Measurements from ENCODE around the gene HADHA. TPM values are rescaled to one million over a fixed set of nuclear protein-coding genes. Genes with fewer than 3 reads are reported as not detected.

The HADHA gene
- total RNA-seq, 6 donors from 2014 or later = 61.8 to 120 (median 110) TPM

GRCh38 chr2:26191316-26192159 is 52.9 kb downstream of the HADHA start:
- Histone ChIP-seq H3K27me3 (no peaks in the 10 kb centered on the region), H3K9me3 (no peaks in the 10 kb centered on the region), H3K4me1 (no peaks in the 10 kb centered on the region), H3K27ac (no peak overlapping the region), H3K36me3 (peaks cover 14 to 66% (median 55%) of the 10 kb centered on the region in 4 donors), H3K4me3 (no peak overlapping the region)
- ATAC-seq (ENCODE audit: low FRiP score in 2 of 2) (no peak), DNase-seq (no peak)
- WGBS, 2 donors = 90 to 92% methylated on average over 18 to 19 of the region's 20 CpGs
- TF ChIP-seq POLR2A (IDR thresholded peaks at IDR 0.05) = no peak
- TF ChIP-seq CTCF (IDR thresholded peaks at IDR 0.05) = no peak
- TF ChIP-seq EP300 (IDR thresholded peaks at IDR 0.05) = no peak
- TF ChIP-seq POLR2AphosphoS5 (IDR thresholded peaks at IDR 0.05) = no peak

DNA sequence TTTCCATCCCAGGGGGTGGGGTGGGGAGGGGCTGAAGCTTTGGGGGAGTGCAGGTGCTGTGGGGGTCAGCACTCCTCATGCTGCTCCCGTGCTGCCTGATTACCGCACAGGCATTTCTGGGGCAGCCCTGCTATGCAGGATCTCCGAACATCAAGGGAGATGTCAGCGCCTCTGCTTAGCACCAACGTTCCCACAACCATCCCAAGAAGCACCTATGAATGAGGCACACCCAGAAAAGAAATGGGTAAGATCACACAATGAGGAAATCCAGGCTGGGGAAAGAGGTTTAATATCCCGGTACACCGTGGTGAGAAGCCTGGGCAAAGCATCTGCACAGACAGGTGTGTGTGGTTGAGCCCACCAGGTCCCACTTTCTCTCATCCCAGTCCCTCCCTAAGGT is 54.1 kb downstream of the HADHA start:
- H3K27ac ChIP-seq = no peak overlapping the region
- TF ChIP-seq EP300 (IDR thresholded peaks at IDR 0.05) (no peak), POLR2A (IDR thresholded peaks at IDR 0.05) (no peak), CTCF (IDR thresholded peaks at IDR 0.05) (no peak), POLR2AphosphoS5 (IDR thresholded peaks at IDR 0.05) (no peak)
- H3K4me3 ChIP-seq = no peak overlapping the region
- DNase-seq (no peak), ATAC-seq (ENCODE audit: low FRiP score in 2 of 2) (no peak)
- H3K4me1 ChIP-seq = peaks cover 0 to 4% (median 2%) of the 10 kb centered on the region in 4 donors
- peaks cover 14 to 54% (median 49%) of the 10 kb centered on the region in 4 donors for H3K36me3 ChIP-seq
- H3K9me3 ChIP-seq = no peaks in the 10 kb centered on the region
- 94% methylated on average over 7 of the region's 7 CpGs; no CpG with 5 or more reads in 1 of the 2 donors for WGBS, 2 donors
- H3K27me3 ChIP-seq = no peaks in the 10 kb centered on the region

GRCh38 chr2:26189751-26190150 is 54.7 kb downstream of the HADHA start:
- DNase-seq (no peak), ATAC-seq (ENCODE audit: low FRiP score in 2 of 2) (no peak)
- Histone ChIP-seq H3K27ac (no peak overlapping the region), H3K4me3 (no peak overlapping the region), H3K9me3 (no peaks in the 10 kb centered on the region), H3K27me3 (no peaks in the 10 kb centered on the region), H3K4me1 (peaks cover 0 to 9% (median 7%) of the 10 kb centered on the region in 4 donors), H3K36me3 (peaks cover 12 to 48% (median 43%) of the 10 kb centered on the region in 4 donors)
- TF ChIP-seq POLR2A (IDR thresholded peaks at IDR 0.05) = no peak
- TF ChIP-seq POLR2AphosphoS5 (IDR thresholded peaks at IDR 0.05) = no peak
- no peak for TF ChIP-seq CTCF (IDR thresholded peaks at IDR 0.05)
- TF ChIP-seq EP300 (IDR thresholded peaks at IDR 0.05) = no peak
- WGBS, 2 donors = 90 to 91% methylated on average over 2 to 3 of the region's 4 CpGs

DNA sequence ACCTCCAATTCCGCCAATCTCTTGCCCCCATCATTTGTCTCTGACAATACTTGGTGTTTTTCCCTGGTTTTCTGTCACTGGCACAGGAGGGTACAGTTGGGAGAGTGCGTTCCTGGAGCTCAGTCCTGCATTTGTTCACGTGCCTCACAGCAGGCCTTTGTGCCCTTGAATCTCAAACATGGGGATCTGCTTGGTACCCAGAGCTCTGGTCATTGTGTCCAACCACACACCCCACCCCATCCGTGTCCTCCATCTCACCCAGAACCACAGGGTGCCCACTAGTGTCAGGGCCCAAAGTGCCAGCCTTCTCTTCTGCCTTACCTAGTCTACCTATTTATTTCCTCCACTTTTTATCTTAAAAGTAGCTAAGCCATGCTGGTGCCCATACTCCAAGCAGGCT is 55.3 kb downstream of the HADHA start:
- DNase-seq (no peak), ATAC-seq (ENCODE audit: low FRiP score in 2 of 2) (no peak)
- 80 to 97% methylated on average over 4 of the region's 4 CpGs for WGBS, 2 donors
- Histone ChIP-seq H3K27ac (no peak overlapping the region), H3K4me1 (peaks cover 0 to 12% (median 11%) of the 10 kb centered on the region in 4 donors), H3K9me3 (no peaks in the 10 kb centered on the region), H3K36me3 (peaks cover 5 to 42% (median 37%) of the 10 kb centered on the region in 4 donors), H3K27me3 (no peaks in the 10 kb centered on the region), H3K4me3 (no peak overlapping the region)
- TF ChIP-seq CTCF (IDR thresholded peaks at IDR 0.05) (no peak), EP300 (IDR thresholded peaks at IDR 0.05) (no peak), POLR2A (IDR thresholded peaks at IDR 0.05) (no peak), POLR2AphosphoS5 (IDR thresholded peaks at IDR 0.05) (no peak)

Measured in upper lobe of left lung (tissue), 6 donors.